Memory B cell (primary cell): ENCODE results near the gene PRM2.
"Not testable (repeated sequence)": the region's sequence is repeated elsewhere in the genome, so short reads cannot be mapped to it uniquely, and the experiment has no call there.

Experiments
- ATAC-seq: fragments of 150-1000 bp; cut with Tn5 transposase; 2 replicates; pipeline ENCODE4 v1.10.0; 2021; ENCODE audit warnings: low read depth, mild to moderate bottlenecking, moderate library complexity
- DNase-seq, 2 donors: peaks; one replicate each; pipeline ENCODE4 v3.0.0; 2022; ENCODE audit warnings: low spot score in 2 of 2
- H3K27ac Mint-ChIP-seq: one replicate; pipeline ENCODE4 v1.8.0; 2022; ENCODE audit warnings: mild to moderate bottlenecking, moderate library complexity, mixed read lengths
- H3K27me3 Mint-ChIP-seq: one replicate; pipeline ENCODE4 v1.8.0; 2022; ENCODE audit warnings: mixed read lengths
- H3K36me3 Mint-ChIP-seq: one replicate; pipeline ENCODE4 v1.8.0; 2022; ENCODE audit warnings: mild to moderate bottlenecking, mixed read lengths
- H3K4me1 Mint-ChIP-seq: one replicate; pipeline ENCODE4 v1.8.0; 2022; ENCODE audit warnings: mixed read lengths
- H3K4me3 Mint-ChIP-seq: one replicate; pipeline ENCODE4 v1.8.0; 2022; ENCODE audit warnings: mild to moderate bottlenecking, moderate library complexity, mixed read lengths
- H3K9me3 Mint-ChIP-seq: one replicate; pipeline ENCODE4 v1.8.0; 2022; ENCODE audit warnings: mixed read lengths

PRM2 gene

DNA sequence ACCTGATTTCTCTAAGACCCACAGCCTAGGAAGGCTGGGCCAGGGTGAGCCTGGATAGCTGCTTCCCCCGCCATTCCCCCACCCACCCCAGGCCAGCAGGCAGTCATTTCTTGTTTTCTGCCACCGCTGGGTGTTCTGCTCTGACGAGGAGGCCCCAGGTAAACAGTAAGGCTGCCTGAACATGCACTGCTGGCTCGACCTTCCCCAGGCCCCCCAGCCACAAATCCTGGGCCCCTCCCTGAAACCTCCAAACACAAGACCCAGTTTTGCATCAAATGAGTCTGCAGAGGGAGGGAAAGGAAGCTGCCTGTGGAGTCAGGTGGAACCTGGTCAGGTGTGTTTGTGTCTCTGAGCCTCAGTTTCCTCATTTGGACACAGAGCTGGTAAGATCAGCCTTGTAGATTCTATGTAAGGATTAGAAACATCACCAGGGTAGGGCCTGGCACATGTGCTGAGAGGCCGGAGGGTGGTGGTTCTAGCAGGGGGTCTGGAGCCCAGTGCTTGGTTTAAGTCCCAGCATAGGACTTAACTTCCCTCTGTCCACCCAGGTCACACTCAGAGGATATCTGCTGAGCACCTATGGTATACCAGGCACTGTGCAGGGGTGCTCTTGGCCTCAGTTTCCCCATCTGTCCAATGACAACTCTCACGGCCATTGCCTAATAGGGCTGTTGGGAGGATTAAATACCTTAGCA is 23.7 kb upstream of the PRM2 start:
- no peak for ATAC-seq
- Mint-ChIP-seq H3K27me3 (no peaks in the 10 kb centered on the region), H3K4me1 (peaks cover 25% of the 10 kb centered on the region), H3K4me3 (no peak overlapping the region), H3K36me3 (no peaks in the 10 kb centered on the region), H3K27ac (no peak overlapping the region), H3K9me3 (no peaks in the 10 kb centered on the region)
- no peak for DNase-seq

DNA sequence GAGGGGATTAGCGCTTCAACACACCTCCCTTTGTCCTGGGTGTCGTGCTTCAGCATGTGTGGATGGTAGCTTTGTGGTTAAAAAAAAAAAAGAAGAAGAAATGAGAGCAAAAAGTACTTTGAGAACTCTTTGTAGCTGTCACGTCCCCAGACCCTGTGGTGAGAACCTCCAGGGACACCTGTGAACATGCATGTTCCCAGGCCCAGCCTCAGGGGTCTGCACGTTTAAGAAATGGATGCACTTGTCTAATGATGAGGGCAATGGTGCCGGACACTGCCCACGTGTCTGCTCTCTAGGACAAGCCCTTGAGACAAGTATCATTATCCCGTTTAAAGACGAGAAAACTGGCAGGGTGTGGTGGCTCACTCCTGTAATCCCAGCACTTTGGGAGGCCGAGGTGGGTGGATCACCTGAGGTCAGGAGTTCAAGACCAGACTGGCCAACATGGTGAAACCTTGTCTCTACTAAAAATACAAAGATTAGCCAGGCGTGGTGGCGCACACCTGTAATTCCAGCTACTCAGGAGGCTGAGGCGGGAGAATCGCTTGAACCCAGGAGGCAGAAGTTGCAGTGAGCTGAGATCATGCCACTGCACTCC is 22.8 kb upstream of the PRM2 start:
- H3K27me3 Mint-ChIP-seq, H3K36me3 Mint-ChIP-seq, DNase-seq, ATAC-seq, H3K9me3 Mint-ChIP-seq: not testable (repeated sequence)
- peaks cover 25% of the 10 kb centered on the region for H3K4me1 Mint-ChIP-seq
- H3K4me3 Mint-ChIP-seq: peak overlapping the region; percentile 61
- H3K27ac Mint-ChIP-seq: peak overlapping the region; percentile 22

DNA sequence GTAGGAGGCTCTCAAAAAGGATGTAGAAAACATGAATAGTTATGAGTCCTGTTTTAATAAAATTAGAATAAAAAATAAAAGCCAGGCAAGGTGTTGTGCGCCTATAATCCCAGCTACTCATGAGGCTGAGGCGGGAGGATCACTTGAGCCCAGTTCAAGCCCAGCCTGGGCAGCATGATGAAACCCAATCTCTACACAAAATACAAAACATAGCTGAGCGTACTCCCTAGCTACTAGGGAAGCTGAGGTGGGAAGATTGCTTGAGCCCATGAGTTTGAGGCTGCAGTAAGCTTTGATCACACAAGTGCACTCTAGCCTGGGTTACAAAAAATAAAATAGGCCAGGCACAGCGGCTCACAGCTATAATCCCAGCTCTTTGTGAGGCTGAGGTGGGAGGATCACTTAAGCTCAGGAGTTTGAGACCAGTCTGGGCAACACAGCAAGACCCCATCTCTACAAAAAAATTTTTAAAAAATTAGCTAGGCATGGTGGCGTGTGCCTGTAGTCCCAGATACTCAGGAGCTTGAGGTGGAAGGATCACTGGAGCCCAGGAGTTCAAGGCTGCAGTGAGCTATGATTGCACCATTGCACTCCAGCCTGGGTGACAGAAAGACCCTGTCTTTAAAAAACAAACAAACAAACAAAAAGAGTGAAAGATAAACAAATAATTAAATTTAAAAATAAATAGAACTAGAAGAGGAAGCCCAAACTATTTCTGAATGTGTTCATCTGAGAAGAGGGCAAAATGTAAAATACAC is 22.0 kb upstream of the PRM2 start:
- DNase-seq (no peak), ATAC-seq (no peak)
- no peaks in the 10 kb centered on the region for H3K36me3 Mint-ChIP-seq
- peak overlapping the region; percentile 39 for H3K27ac Mint-ChIP-seq
- no peaks in the 10 kb centered on the region for H3K9me3 Mint-ChIP-seq
- H3K4me3 Mint-ChIP-seq: peak overlapping the region; percentile 61
- H3K4me1 Mint-ChIP-seq: peaks cover 29% of the 10 kb centered on the region
- H3K27me3 Mint-ChIP-seq: no peaks in the 10 kb centered on the region

DNA sequence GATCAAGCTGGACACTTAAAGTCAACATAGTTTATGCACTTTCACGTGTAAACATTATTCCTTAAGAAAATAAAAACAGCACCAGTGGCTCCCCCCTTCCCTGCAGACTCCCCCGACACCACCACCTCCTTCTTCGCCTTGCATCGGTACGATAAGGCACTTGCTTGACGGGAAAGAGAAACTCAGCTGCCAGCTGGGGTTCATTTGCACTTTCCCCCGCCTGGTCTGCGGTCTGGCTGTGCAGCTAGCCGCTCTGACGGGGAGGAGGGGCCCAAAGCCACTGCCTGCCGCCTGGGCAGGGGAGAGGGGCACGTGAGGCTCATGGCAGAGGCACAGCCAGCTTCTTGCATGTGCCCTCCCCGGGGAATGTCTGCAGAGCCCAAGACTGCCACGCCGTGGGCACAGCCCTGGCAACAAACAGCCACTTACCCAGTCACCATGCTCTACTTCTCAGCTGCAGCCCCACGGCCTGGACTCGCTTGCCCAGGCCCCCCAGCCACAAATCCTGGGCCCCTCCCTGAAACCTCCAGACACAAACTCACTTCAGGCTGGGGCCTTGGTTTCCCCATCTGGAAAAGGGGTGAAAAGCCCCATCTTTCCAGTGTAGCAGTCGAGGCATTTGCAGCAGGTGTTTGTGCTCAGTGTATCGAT is 21.3 kb upstream of the PRM2 start:
- Mint-ChIP-seq H3K9me3 (no peaks in the 10 kb centered on the region), H3K4me3 (peak overlapping the region; percentile 53), H3K36me3 (no peaks in the 10 kb centered on the region), H3K4me1 (peaks cover 33% of the 10 kb centered on the region), H3K27ac (peak overlapping the region; percentile 39), H3K27me3 (no peaks in the 10 kb centered on the region)
- ATAC-seq: peak; percentile 97
- peak; percentile 77 to 89 for DNase-seq

DNA sequence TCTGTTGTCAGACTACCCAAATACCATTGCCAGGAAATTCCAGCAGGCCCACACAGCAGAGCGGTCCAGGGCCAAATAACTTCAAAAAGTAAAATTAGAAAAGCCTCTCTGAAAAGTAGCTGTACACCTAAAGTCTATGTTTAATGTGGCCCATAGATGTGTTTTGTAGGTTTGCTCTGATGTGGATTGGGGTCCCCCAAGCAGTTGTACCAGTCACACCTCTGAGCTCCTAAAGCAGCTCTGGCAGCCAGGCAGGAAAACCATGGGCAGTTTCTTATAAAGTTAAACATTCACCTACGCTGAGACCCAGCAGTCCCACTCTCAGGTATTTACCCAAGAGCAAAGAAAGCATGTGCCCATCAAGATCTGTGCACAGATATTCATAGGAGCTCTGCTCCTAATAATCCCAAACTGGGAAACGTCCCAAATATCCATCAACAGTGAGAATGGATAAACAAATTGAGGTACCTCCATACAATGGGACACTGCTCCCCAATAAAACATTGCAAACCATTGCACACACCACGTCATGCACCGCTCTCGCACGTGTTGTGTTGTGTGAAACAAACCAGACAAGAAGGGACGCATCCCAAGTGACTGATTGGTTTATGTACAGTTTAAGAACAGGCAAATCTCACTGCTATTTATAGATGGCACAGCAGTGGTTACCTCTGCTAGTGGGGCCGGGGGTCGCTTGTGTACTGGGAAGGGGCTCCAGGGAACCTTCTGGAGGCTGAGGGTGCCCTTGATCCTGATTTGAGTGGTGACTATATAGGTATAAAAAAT is 20.6 kb upstream of the PRM2 start:
- ATAC-seq (no peak), DNase-seq (no peak)
- no peaks in the 10 kb centered on the region for H3K9me3 Mint-ChIP-seq
- peak overlapping the region; percentile 39 for H3K27ac Mint-ChIP-seq
- H3K4me3 Mint-ChIP-seq: peak overlapping the region; percentile 53
- H3K4me1 Mint-ChIP-seq: peaks cover 33% of the 10 kb centered on the region
- H3K27me3 Mint-ChIP-seq: no peaks in the 10 kb centered on the region
- H3K36me3 Mint-ChIP-seq: no peaks in the 10 kb centered on the region

DNA sequence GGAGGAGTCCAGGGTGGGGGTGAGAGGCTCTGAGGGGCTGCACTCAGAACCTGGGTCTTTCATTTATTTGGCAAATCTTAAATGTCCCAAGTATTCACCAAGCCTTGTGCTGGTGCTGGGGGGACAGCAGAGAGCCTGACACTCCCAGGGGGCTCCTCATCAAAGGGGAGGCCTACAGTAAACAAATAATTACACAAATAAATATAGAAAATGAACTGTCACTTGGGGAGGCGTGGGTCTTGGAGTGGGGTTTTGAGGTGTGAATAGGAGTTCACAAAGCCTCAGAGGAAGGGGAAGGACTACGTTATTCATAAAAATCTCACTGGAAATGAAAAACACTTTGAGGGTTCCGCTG is 20.0 kb upstream of the PRM2 start:
- H3K9me3 Mint-ChIP-seq: no peaks in the 10 kb centered on the region
- ATAC-seq: no peak
- peaks cover 33% of the 10 kb centered on the region for H3K4me1 Mint-ChIP-seq
- no peak overlapping the region for H3K27ac Mint-ChIP-seq
- H3K36me3 Mint-ChIP-seq: no peaks in the 10 kb centered on the region
- no peak overlapping the region for H3K4me3 Mint-ChIP-seq
- DNase-seq: no peak
- no peaks in the 10 kb centered on the region for H3K27me3 Mint-ChIP-seq

DNA sequence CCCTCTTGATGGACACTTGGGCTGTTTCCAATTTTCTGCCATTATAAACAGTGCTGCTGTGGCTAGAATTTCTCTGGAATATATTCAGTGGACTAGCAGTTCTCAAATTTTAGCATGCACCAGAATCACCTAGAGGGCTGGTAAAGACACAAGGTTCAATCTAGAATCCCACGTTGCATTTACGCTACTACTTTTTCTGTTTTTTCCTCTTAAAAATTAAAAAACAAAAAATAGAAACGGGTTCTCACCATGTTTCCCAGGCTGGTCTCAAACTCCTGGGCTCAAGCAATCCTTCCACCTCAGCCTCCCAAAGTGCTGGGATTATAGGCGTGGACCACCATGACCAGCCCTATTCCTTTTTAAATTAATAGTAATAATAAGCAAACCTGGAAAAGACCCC is 19.4 kb upstream of the PRM2 start:
- H3K27me3 Mint-ChIP-seq: no peaks in the 10 kb centered on the region
- H3K4me3 Mint-ChIP-seq: no peak overlapping the region
- H3K36me3 Mint-ChIP-seq: no peaks in the 10 kb centered on the region
- ATAC-seq (no peak), DNase-seq (no peak)
- peaks cover 33% of the 10 kb centered on the region for H3K4me1 Mint-ChIP-seq
- H3K9me3 Mint-ChIP-seq: no peaks in the 10 kb centered on the region
- H3K27ac Mint-ChIP-seq: no peak overlapping the region

DNA sequence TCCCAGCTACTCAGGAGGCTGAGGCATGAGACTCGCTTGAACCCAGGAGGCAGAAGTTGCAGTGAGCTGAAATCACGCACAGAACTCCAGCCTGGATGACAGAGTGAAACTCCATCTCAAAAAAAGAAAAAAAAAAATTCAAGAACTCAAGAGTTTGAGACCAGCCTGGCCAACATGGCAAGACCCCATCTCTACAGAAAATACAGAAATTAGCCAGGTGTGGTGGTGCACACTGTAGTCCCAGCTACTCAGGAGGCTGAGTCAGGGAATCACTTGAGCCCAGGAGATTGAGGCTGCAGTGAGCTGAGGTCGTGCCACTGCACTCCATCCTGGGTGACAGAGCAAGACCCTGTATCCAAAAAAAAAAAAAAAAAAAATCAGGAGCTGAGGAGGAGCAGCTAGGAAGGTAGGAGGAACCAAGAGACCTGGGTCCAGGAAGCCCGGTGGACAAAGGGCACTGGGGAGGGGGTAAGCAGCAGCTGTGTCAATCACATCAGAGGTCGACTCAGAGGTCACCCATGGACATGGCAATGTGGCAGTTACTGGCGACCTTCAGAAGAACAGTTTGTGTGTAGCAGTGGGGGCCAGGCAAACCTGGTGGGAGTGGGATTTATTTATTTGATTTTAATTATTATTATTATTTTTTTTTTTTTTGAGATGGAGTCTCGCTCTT is 15.9 kb upstream of the PRM2 start:
- Mint-ChIP-seq H3K4me3 (no peak overlapping the region), H3K9me3 (no peaks in the 10 kb centered on the region)

DNA sequence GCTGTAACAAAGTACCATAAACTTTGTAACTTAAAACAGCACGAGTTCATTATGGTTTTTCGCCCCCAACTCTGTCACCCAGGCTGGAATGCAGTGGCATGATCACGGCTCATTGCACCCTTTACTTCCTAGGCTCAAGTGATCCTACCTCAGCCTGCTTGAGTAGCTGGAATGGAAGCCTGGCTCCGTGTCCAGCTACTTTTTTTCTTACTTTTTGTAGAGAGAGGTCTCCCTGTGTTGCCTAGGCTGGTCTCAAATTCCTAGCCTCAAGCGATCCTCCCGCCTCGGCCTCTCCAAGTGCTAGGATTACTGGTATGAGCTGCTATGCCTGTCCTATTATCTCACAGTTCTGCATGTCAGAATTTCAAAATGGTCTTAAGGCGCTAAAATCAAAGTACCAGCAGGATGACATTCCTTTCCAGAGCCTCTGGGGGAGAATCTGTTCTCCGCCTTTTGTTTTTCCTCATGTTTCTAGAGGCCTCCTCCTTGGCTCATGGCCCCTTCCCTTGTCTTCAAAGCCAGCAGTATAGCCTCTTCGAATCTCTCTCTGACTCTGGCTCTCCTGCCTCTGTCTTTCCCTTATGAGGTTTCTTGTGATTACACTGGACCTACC is 14.9 kb upstream of the PRM2 start:
- H3K9me3 Mint-ChIP-seq: no peaks in the 10 kb centered on the region
- no peaks in the 10 kb centered on the region for H3K36me3 Mint-ChIP-seq
- H3K27ac Mint-ChIP-seq: no peak overlapping the region
- no peak for ATAC-seq
- DNase-seq: no peak
- H3K4me3 Mint-ChIP-seq: no peak overlapping the region
- H3K27me3 Mint-ChIP-seq: peaks cover 3% of the 10 kb centered on the region
- peaks cover 24% of the 10 kb centered on the region for H3K4me1 Mint-ChIP-seq

More for the DNA sequence above, 15.9 kb upstream of the PRM2 start:
- no peaks in the 10 kb centered on the region for H3K36me3 Mint-ChIP-seq
- H3K4me1 Mint-ChIP-seq: peaks cover 24% of the 10 kb centered on the region
- DNase-seq (no peak), ATAC-seq (no peak)
- no peak overlapping the region for H3K27ac Mint-ChIP-seq
- H3K27me3 Mint-ChIP-seq: peaks cover 3% of the 10 kb centered on the region

DNA sequence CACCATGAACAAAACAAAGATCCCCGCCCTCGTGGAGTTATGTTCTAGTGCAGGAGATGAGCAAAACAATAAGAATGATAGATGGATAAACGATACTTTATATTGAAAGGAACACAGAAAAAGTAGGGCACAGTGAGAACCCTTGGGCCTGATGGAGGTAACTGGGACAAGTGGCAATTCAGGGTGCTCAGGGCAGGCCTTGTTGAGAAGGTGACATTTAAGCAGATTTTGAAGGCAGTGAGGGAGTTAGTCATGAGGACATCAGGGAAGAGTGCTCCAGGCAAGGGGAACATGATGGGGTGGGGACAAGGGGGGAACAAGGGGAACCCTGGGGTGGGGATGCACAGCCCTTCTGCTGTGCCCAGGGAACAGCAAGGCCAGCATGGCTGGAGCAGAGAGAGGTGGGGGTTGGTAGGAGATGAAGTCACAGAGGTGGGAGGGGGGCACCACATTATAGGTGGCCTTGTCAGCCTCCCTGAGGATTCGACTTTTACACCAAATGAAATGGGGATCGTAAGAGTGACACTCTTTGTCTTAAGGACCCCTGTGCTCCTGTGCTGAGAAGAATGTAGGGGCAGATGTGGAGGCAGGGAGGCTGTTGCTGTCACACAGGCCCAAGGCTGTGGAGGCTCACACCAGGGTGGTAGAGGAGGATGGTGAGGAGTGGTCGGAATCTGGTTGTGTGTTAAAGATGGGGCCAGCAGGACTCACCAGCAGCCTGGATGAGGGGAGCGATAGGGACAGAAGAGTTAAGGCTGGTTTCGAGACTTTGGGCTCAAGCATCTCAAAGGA is 14.0 kb upstream of the PRM2 start:
- Mint-ChIP-seq H3K4me1 (peaks cover 30% of the 10 kb centered on the region), H3K9me3 (no peaks in the 10 kb centered on the region), H3K27ac (no peak overlapping the region), H3K4me3 (no peak overlapping the region), H3K36me3 (no peaks in the 10 kb centered on the region), H3K27me3 (peaks cover 3% of the 10 kb centered on the region)
- DNase-seq (no peak), ATAC-seq (no peak)

DNA sequence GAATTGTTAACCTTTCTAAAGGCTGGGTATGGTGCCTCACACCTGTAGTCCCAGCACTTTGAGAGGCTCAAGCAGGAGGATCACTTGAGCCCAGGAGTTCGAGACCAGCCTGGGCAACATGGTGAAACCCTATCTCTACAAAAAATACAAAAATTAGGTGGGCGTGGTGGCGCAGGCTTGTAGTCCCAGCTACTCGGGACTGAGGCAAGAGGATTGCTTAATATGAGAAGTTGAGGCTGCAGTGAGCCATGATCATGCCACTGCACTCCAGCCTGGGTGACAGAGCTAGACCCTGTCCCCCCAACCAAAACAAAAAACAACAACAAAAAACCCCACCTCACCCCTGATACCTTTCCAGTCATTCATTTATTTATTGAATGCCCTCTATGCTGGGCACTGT is 13.4 kb upstream of the PRM2 start:
- H3K4me3 Mint-ChIP-seq, H3K27ac Mint-ChIP-seq, H3K27me3 Mint-ChIP-seq, DNase-seq, ATAC-seq, H3K9me3 Mint-ChIP-seq, H3K36me3 Mint-ChIP-seq: not testable (repeated sequence)
- peaks cover 28% of the 10 kb centered on the region for H3K4me1 Mint-ChIP-seq

DNA sequence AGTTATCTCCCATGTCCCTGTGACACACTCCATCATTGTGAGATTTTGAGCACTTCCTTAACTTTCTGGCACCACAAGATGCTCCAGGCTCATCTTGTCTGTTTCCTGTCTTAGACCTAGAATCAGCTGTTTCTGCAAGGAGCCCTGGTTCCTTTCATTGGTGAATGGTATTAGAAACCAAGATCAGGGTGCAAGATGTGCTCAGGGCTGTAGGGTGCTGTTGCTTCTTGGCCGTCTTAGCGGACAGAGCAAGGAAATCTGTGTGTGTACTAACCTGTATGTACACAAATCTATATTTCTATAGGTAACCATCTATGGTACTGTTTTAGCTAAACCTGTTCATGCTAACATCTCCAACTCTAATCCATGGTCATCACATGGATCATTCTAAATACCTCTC is 12.9 kb upstream of the PRM2 start:
- peaks cover 3% of the 10 kb centered on the region for H3K27me3 Mint-ChIP-seq
- ATAC-seq (no peak), DNase-seq (no peak)
- H3K27ac Mint-ChIP-seq: no peak overlapping the region
- peaks cover 28% of the 10 kb centered on the region for H3K4me1 Mint-ChIP-seq
- H3K4me3 Mint-ChIP-seq: no peak overlapping the region
- no peaks in the 10 kb centered on the region for H3K36me3 Mint-ChIP-seq
- no peaks in the 10 kb centered on the region for H3K9me3 Mint-ChIP-seq
